Measurements from ENCODE around the gene OPA3.

- TF ChIP-seq, protein P1, sequence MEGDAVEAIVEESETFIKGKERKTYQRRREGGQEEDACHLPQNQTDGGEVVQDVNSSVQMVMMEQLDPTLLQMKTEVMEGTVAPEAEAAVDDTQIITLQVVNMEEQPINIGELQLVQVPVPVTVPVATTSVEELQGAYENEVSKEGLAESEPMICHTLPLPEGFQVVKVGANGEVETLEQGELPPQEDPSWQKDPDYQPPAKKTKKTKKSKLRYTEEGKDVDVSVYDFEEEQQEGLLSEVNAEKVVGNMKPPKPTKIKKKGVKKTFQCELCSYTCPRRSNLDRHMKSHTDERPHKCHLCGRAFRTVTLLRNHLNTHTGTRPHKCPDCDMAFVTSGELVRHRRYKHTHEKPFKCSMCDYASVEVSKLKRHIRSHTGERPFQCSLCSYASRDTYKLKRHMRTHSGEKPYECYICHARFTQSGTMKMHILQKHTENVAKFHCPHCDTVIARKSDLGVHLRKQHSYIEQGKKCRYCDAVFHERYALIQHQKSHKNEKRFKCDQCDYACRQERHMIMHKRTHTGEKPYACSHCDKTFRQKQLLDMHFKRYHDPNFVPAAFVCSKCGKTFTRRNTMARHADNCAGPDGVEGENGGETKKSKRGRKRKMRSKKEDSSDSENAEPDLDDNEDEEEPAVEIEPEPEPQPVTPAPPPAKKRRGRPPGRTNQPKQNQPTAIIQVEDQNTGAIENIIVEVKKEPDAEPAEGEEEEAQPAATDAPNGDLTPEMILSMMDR (conservative IDR thresholded peaks at IDR 0.05; ENCODE audit: low read depth, low read length), result no peak
- no peak for TF ChIP-seq EZH2 (IDR thresholded peaks at IDR 0.05; ENCODE audit: borderline replicate concordance, low read depth, low read length, poor library complexity, severe bottlenecking)
These were observed 74.9 kb downstream of the OPA3 start for GRCh38 chr19:45509692-45510015.
